MM.1S (cell line): Measurements from ENCODE around the gene COPB1.

ENCODE experiments used
- DNase-seq: peaks from one replicate; pipeline ENCODE4 v3.0.0-alpha.2; 2015
- H2AFZ ChIP-seq: fragments of 300-600 bp; sonication (generic); 2 replicates; pipeline ENCODE4 v1.6.0; 2016; ENCODE audit warnings: antibody characterized with exemption, low read length
- H3F3A ChIP-seq: fragments of 300-600 bp; sonication (generic); 2 replicates; pipeline ENCODE4 v1.6.1; 2016; ENCODE audit warnings: mild to moderate bottlenecking, antibody characterized with exemption, low read length, moderate library complexity, mixed read lengths; ENCODE audit not compliant: insufficient read depth
- H3K27ac ChIP-seq: fragments of 300-600 bp; sonication (generic); 2 replicates; pipeline ENCODE4 v1.5.1; 2016; ENCODE audit warnings: mild to moderate bottlenecking, low read length
- H3K27me3 ChIP-seq: fragments of 300-600 bp; sonication (generic); replicated peaks from 2 replicates; pipeline ENCODE4 v1.6.0; 2016; ENCODE audit warnings: low read length; ENCODE audit not compliant: insufficient read depth
- H3K36me3 ChIP-seq: fragments of 300-600 bp; sonication (generic); replicated peaks from 2 replicates; pipeline ENCODE4 v1.6.1; 2016; ENCODE audit warnings: mild to moderate bottlenecking, low read length, mixed read lengths; ENCODE audit not compliant: insufficient read depth
- H3K4me1 ChIP-seq: fragments of 300-600 bp; sonication (generic); 2 replicates; pipeline ENCODE4 v1.6.1; 2016; ENCODE audit warnings: low read length, mixed read lengths
- H3K4me2 ChIP-seq: fragments of 300-600 bp; sonication (generic); 2 replicates; pipeline ENCODE4 v1.6.0; 2016; ENCODE audit warnings: low read depth, low read length
- H3K4me3 ChIP-seq: fragments of 300-600 bp; sonication (generic); 2 replicates; pipeline ENCODE4 v1.5.1; 2016; ENCODE audit warnings: low read length, mixed read lengths
- H3K79me2 ChIP-seq: fragments of 300-600 bp; sonication (generic); 2 replicates; pipeline ENCODE4 v1.6.1; 2016; ENCODE audit warnings: mixed run types, low read length, mixed read lengths
- H3K9ac ChIP-seq: fragments of 300-600 bp; sonication (generic); 2 replicates; pipeline ENCODE4 v1.6.1; 2016; ENCODE audit warnings: low read length, mixed read lengths
- H3K9me2 ChIP-seq: fragments of 300-600 bp; sonication (generic); replicated peaks from 2 replicates; pipeline ENCODE4 v1.6.1; 2016; ENCODE audit warnings: mild to moderate bottlenecking, low read length, mixed read lengths; ENCODE audit not compliant: insufficient read depth
- H3K9me3 ChIP-seq: fragments of 300-600 bp; sonication (generic); replicated peaks from 2 replicates; pipeline ENCODE4 v1.6.1; 2016; ENCODE audit warnings: mild to moderate bottlenecking, low read length, mixed read lengths; ENCODE audit not compliant: insufficient read depth
- H4K20me1 ChIP-seq: fragments of 300-600 bp; sonication (generic); 2 replicates; pipeline ENCODE4 v1.6.1; 2016; ENCODE audit warnings: mild to moderate bottlenecking, low read length, moderate library complexity, mixed read lengths; ENCODE audit not compliant: insufficient read depth
- EZH2 ChIP-seq: fragments of 300-600 bp; sonication (generic); optimal IDR thresholded peaks from 2 replicates; pipeline ENCODE3; 2017; ENCODE audit warnings: low read depth, mild to moderate bottlenecking, antibody characterized with exemption, low read length, mixed read lengths
- EZH2phosphoT487 ChIP-seq: fragments of 300-600 bp; sonication (generic); IDR thresholded peaks from 2 replicates; pipeline ENCODE4 v1.6.1; 2018; ENCODE audit warnings: antibody characterized with exemption, low read length
- TF ChIP-seq, protein P1 (sequence below): fragments of 300-600 bp; sonication (generic); IDR thresholded peaks from 2 replicates; pipeline ENCODE4 v1.5.1; 2016; ENCODE audit warnings: antibody characterized with exemption, low read length, mixed read lengths

COPB1 gene

DNA sequence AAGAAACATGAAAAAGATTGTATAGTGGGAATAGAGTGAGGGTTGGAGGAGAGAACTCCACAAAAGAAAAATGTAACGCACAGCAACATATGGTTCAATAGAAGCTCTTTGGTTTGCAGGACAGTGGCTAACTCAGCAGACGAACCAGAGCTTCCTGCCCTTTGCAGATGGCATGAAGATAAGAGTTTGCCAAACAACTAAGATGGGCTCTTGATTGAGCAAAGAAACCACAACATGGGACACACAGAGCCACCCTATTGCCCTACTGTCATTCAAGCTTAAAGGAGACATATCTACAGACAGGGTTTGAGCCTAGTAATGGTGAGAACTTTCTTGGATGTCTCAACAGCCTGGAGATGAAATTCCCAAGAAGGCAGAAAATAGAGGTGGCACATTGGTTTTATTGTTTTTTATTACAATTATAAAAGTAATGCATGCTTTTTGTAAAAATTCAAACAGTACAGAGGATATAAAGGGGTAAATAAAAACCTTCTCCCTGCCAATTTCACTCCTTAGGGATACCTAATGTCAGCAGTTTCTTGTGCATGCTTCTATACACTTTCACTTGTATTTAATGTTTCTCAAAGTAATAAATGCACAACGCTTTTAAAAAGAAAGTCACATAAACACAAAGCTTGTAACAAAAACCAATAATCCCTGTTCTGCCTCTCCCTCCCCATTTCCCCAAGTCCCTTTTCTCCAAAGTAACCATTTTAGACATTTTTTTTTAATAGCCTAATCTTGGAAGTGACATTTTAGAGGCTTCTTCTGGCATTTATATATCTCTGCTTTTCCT is 63.7 kb downstream of the COPB1 start:
- Histone ChIP-seq H3K27me3 (no peaks in the 10 kb centered on the region), H3K36me3 (no peaks in the 10 kb centered on the region), H3K27ac (no peak overlapping the region), H3F3A (no peaks in the 10 kb centered on the region), H3K9me3 (no peaks in the 10 kb centered on the region), H3K4me2 (no peak overlapping the region), H3K9me2 (no peaks in the 10 kb centered on the region), H3K9ac (no peak overlapping the region), H3K4me3 (no peak overlapping the region), H2AFZ (no peak overlapping the region), H4K20me1 (no peaks in the 10 kb centered on the region), H3K4me1 (no peaks in the 10 kb centered on the region), H3K79me2 (no peaks in the 10 kb centered on the region)
- no peak for TF ChIP-seq EZH2phosphoT487
- TF ChIP-seq, protein P1, sequence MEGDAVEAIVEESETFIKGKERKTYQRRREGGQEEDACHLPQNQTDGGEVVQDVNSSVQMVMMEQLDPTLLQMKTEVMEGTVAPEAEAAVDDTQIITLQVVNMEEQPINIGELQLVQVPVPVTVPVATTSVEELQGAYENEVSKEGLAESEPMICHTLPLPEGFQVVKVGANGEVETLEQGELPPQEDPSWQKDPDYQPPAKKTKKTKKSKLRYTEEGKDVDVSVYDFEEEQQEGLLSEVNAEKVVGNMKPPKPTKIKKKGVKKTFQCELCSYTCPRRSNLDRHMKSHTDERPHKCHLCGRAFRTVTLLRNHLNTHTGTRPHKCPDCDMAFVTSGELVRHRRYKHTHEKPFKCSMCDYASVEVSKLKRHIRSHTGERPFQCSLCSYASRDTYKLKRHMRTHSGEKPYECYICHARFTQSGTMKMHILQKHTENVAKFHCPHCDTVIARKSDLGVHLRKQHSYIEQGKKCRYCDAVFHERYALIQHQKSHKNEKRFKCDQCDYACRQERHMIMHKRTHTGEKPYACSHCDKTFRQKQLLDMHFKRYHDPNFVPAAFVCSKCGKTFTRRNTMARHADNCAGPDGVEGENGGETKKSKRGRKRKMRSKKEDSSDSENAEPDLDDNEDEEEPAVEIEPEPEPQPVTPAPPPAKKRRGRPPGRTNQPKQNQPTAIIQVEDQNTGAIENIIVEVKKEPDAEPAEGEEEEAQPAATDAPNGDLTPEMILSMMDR, result no peak
- DNase-seq, result no peak

DNA sequence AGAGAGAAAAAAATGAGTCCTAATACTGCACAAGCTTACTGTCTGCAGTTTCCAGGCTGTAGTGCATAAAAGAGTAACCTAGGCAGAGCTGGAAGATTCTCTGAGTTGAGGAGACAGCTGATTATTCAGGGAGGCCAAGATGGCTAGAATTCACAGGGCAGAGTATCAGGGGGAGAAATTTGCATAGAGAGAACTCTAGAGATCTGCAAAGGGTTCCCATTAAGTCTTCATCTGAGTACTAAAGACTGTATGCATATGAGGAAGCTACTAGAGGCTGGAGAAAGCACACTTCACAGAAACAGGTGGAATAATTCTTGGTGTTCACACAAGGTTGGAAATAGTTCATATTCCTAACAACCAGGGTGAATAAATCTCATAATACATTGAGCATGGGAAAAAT is 74.0 kb downstream of the COPB1 start:
- TF ChIP-seq EZH2 (no peak), EZH2phosphoT487 (no peak)
- TF ChIP-seq, protein P1, result no peak
- no peak overlapping the region for H3K27ac ChIP-seq
- no peaks in the 10 kb centered on the region for H4K20me1 ChIP-seq

DNA sequence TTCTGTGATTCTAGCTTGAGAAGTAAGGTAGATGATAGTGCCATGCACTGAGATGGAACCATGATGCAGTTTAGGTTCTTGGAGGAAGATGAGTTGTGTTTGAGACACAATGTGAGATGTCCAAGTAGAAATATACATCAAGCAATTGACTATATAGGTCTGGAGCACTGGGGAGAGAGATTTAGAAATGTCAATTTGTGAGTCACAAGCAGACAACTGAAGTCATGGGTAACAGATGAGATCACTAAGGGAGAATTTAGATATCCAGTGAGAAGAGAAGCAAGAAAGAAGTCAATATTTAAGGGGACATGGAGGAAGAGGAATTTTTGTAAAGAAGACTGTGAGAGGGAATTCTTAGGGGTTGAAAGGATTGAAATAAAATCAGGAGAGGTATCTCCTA is 75.5 kb downstream of the COPB1 start:
- no peaks in the 10 kb centered on the region for H3K4me1 ChIP-seq
- H3K4me3 ChIP-seq, result no peak overlapping the region
- no peak overlapping the region for H3K27ac ChIP-seq
- H3K4me2 ChIP-seq, result no peak overlapping the region
- H3F3A ChIP-seq, result no peaks in the 10 kb centered on the region
- no peaks in the 10 kb centered on the region for H3K27me3 ChIP-seq
- no peak overlapping the region for H2AFZ ChIP-seq
- no peaks in the 10 kb centered on the region for H3K36me3 ChIP-seq
- no peaks in the 10 kb centered on the region; the same call in 1 of the 2 replicates for H3K9me3 ChIP-seq
- no peaks in the 10 kb centered on the region for H3K79me2 ChIP-seq
- no peaks in the 10 kb centered on the region for H4K20me1 ChIP-seq
- TF ChIP-seq, protein P1, result no peak
- TF ChIP-seq EZH2phosphoT487 (no peak), EZH2 (no peak)
- no peak overlapping the region for H3K9ac ChIP-seq
- no peaks in the 10 kb centered on the region for H3K9me2 ChIP-seq
- DNase-seq, result no peak

More for the DNA sequence above, 74.0 kb downstream of the COPB1 start:
- H3K9ac ChIP-seq, result no peak overlapping the region
- no peaks in the 10 kb centered on the region for H3F3A ChIP-seq
- H3K4me3 ChIP-seq, result no peak overlapping the region
- H3K9me3 ChIP-seq, result no peaks in the 10 kb centered on the region; the same call in 1 of the 2 replicates
- H3K36me3 ChIP-seq, result no peaks in the 10 kb centered on the region
- H2AFZ ChIP-seq, result no peak overlapping the region
- H3K9me2 ChIP-seq, result no peaks in the 10 kb centered on the region
- no peaks in the 10 kb centered on the region for H3K27me3 ChIP-seq
- H3K4me1 ChIP-seq, result no peaks in the 10 kb centered on the region
- no peaks in the 10 kb centered on the region for H3K79me2 ChIP-seq
- H3K4me2 ChIP-seq, result no peak overlapping the region
- DNase-seq, result no peak
